Uterus (tissue), 2 donors: Measurements from ENCODE around the gene MAP1B.

Source experiments
- POLR2A ChIP-seq, 2 donors: fragments of 450-650 bp; IDR thresholded peaks; one replicate each; pipeline ENCODE4 v1.6.1; 2016; ENCODE audit warnings: antibody characterized with exemption in 2 of 2, mild to moderate bottlenecking in 1 of 2, moderate library complexity in 1 of 2
- TF ChIP-seq, protein P1 (sequence below), 4 experiments: fragments of 200-600 bp in 2 of 4; fragments of 450-650 bp in 2 of 4; sonication (generic) in 2 of 4; IDR thresholded peaks; one replicate each; pipeline ENCODE4 v1.5.1; 2016 to 2019; ENCODE audit warnings: antibody characterized with exemption in 4 of 4, mild to moderate bottlenecking in 2 of 4, moderate library complexity in 1 of 4

DNA sequence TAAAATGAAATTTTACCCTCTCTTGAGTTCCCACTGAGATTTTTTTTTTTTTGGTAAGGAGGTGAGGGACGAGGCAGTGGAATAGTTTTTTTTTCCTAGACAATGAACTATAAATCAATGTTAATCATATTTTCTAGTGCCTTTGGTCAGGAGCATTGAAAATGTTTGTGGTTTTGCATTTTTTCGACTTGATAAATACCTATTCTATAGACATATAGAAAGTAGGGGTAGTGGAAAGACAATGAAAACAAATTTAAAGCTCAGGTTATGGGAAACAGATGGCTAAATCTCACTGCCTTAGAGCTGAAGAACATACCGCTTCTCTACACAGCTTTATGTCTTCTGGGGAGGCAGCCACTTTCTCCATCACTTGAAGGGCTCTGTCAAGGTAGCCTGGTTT, 118.5 kb downstream of the MAP1B start:
- TF ChIP-seq, protein P1, sequence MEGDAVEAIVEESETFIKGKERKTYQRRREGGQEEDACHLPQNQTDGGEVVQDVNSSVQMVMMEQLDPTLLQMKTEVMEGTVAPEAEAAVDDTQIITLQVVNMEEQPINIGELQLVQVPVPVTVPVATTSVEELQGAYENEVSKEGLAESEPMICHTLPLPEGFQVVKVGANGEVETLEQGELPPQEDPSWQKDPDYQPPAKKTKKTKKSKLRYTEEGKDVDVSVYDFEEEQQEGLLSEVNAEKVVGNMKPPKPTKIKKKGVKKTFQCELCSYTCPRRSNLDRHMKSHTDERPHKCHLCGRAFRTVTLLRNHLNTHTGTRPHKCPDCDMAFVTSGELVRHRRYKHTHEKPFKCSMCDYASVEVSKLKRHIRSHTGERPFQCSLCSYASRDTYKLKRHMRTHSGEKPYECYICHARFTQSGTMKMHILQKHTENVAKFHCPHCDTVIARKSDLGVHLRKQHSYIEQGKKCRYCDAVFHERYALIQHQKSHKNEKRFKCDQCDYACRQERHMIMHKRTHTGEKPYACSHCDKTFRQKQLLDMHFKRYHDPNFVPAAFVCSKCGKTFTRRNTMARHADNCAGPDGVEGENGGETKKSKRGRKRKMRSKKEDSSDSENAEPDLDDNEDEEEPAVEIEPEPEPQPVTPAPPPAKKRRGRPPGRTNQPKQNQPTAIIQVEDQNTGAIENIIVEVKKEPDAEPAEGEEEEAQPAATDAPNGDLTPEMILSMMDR (IDR thresholded peaks at IDR 0.05), result no peak
- no peak for TF ChIP-seq POLR2A (IDR thresholded peaks at IDR 0.05)
